CD4-positive, alpha-beta T cell treated with Interleukin-15 for 1 hour (primary cell): ENCODE data around the gene MICAL3.

ENCODE experiments used
- DNase-seq: peaks from one replicate; pipeline ENCODE4 v3.0.0-alpha.2; 2020

The MICAL3 gene

GRCh38 chr22:17926516-17926915, 97.8 kb downstream of the MICAL3 start:
- no peak for DNase-seq

- DNase-seq, result no peak
Observed at GRCh38 chr22:17925431-17925841, 98.9 kb downstream of the MICAL3 start.

- no peak for DNase-seq
Observed at GRCh38 chr22:17924735-17925364, 99.5 kb downstream of the MICAL3 start.

- DNase-seq, result no peak
Observed at GRCh38 chr22:17924076-17924475, 100.3 kb downstream of the MICAL3 start.

- DNase-seq, result no peak
Observed at GRCh38 chr22:17922925-17923903, 101.1 kb downstream of the MICAL3 start.

- DNase-seq, result no peak
Observed at GRCh38 chr22:17921871-17922821, 102.2 kb downstream of the MICAL3 start.

GRCh38 chr22:17920992-17921650, 103.2 kb downstream of the MICAL3 start:
- DNase-seq, result no peak

GRCh38 chr22:17920145-17920605, 104.2 kb downstream of the MICAL3 start:
- no peak for DNase-seq

- no peak for DNase-seq
Observed at GRCh38 chr22:17919276-17920144, 104.9 kb downstream of the MICAL3 start.

GRCh38 chr22:17918840-17919239, 105.5 kb downstream of the MICAL3 start:
- no peak for DNase-seq

GRCh38 chr22:17917490-17917983, 106.8 kb downstream of the MICAL3 start:
- peak; percentile 25 for DNase-seq

- DNase-seq, result no peak
Observed at GRCh38 chr22:17916226-17916889, 108.0 kb downstream of the MICAL3 start.

- DNase-seq, result no peak
Observed at GRCh38 chr22:17915676-17916075, 108.7 kb downstream of the MICAL3 start.

GRCh38 chr22:17915188-17915587, 109.2 kb downstream of the MICAL3 start:
- DNase-seq, result no peak

- no peak for DNase-seq
Observed at GRCh38 chr22:17914474-17914873, 109.9 kb downstream of the MICAL3 start.

GRCh38 chr22:17913801-17914347, 110.5 kb downstream of the MICAL3 start:
- no peak for DNase-seq

- DNase-seq, result no peak
Observed at GRCh38 chr22:17912945-17913721, 111.2 kb downstream of the MICAL3 start.

GRCh38 chr22:17911887-17912286, 112.5 kb downstream of the MICAL3 start:
- no peak for DNase-seq

GRCh38 chr22:17911312-17911705, 113.1 kb downstream of the MICAL3 start:
- no peak for DNase-seq
